Cerebellar cortex (tissue), 1 donor: ENCODE measurements around the gene ADAM33.

ENCODE experiments used
- DNase-seq: peaks from one replicate; pipeline ENCODE4 v3.0.0-alpha.2; 2015; ENCODE audit warnings: low spot score

Gene ADAM33

GRCh38 chr20:3646651-3647050 lies 35.2 kb downstream of the ADAM33 start:
- DNase-seq: peak; percentile 3

GRCh38 chr20:3646067-3646440 lies 35.8 kb downstream of the ADAM33 start:
- no peak for DNase-seq

GRCh38 chr20:3645309-3646066 lies 36.3 kb downstream of the ADAM33 start:
- no peak for DNase-seq

GRCh38 chr20:3640259-3640658 lies 41.6 kb downstream of the ADAM33 start:
- no peak for DNase-seq

GRCh38 chr20:3635346-3635745 lies 46.5 kb downstream of the ADAM33 start:
- no peak for DNase-seq

- no peak for DNase-seq
Observed at GRCh38 chr20:3633913-3634478, 47.8 kb downstream of the ADAM33 start.

DNA sequence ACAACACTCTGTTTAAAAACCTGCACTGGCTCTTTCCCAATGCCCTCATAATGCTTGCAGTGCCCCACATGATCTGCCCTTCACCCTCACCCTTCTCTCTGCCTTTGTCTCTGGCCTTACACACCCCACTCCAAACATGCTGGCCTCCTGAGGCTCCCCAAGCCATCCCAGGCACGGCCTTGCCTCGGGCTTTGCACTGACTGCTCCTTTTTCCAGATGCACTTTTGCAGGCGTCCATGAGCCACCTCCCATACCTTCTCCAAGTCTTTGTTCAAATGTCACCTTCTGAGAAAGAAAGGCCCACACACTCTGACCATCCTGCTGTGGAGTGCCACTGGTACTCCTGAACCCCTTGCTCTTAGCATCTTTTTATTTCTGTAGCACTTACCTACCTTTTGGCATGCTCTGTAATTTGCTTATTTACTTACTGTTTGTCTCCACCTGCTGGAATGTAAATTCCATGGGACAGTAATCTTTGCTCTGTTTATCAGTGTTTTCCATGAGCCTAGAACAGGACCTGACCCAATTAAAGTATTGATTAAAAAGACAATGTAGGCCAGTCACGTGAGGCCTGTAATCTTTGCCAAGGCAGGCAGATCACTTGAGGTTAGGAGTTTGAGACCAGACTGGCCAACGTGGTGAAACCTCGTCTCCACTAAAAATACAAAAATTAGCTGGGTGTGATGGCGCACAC lies 49.4 kb downstream of the ADAM33 start:
- DNase-seq: no peak

DNA sequence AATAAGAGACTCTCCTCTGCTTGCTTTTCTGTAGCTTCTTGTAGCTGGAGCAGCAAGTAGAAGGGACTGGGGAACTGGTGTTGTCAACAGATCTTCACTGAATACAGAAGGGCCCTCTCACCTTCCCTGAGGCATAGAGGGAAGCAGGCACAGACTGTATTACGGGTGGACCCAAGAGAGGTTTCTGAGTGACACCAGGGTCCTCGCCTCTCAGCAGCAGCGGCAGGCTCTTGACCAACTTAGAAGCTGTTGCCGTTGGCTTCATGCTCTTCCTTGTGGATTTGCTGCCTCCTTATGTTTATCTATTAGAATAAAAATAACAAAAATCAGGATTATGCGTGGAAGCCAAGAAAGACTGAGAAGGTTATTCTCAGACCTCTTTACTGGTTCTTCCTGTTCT lies 50.3 kb downstream of the ADAM33 start:
- DNase-seq: no peak

DNA sequence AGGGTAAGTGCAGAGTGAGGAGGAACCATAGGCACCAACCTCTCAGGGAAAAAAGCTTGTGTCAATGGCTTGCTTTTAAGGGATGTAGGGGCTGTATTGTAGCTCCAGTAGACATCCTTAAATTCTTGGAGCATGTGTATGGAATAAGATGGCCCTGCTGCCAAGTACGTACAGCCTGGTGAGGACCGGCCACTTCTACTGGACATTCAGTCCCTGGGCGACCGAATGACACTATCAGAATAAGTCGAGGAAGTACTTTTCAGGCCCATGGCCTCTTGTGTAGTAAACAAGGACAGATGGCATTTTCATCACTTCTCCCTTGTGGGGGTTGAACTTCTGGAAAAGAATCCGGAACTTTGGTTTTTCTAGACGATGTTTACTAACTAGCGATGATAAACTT lies 51.4 kb downstream of the ADAM33 start:
- no peak for DNase-seq

DNA sequence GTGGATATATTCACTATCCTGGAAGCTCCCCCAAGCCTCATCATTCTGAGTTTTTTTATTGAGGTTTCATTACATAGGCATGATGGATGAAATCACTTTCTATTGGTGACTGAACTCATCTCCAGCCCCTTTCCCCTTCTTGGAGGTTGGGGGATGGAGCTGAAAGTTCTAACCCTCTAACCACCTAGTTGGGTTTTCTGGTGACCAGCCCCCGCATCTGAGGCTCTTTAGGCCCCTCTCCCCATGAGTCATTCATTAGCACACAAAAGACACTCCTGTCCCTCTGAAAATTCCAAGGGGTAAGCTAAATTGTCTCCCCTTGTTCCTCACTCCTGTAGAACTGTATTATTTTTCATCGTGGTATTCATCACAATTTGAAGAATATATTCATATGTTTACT lies 51.9 kb downstream of the ADAM33 start:
- DNase-seq: no peak

DNA sequence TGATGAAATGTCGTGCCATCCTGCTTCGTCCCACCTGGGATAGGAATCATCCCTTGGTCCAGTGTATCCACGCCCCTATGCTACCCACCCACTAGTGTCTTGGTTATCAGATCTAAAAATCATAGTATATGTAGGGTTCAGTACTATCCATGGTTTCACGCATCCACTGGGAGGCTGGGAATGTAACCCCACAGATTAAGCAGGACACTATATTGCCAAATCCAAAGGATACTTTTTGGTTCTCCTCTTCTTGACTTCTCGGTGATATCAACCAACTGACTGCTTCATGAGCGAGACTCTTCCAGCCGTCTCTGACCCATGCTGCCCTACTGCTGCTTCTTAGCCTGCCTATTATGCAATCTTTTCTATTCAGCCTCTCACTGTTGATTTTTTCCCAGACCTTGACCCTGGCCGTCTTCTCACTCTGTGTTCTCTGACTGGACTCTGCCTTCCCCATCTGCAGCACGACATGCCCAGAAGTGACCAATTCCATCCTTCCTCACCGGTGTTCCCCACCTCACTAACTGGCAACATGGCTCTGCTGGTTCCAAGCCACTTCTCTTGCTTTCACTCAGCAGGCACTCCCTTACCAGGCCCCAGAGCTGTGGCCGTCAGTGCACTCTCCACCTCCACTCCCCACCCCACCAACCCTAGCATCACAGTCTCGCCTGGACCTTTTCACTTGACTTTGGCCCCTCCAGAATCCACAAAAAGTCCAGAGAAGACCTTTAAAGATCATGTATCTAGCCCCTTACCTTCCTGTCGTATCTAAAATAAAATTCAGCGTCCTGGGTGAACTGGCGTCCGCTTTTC lies 53.1 kb downstream of the ADAM33 start:
- DNase-seq: no peak

- DNase-seq: no peak
Observed at GRCh38 chr20:3627476-3627875, 54.3 kb downstream of the ADAM33 start.

- no peak for DNase-seq
Observed at GRCh38 chr20:3622406-3622805, 59.4 kb downstream of the ADAM33 start.

GRCh38 chr20:3621111-3621510 lies 60.7 kb downstream of the ADAM33 start:
- no peak for DNase-seq
